ENCODE data around the gene AMN.

- TF ChIP-seq ZBTB33 (IDR thresholded peaks at IDR 0.05; ENCODE audit: borderline replicate concordance, low read depth) (no peak), YY1 (IDR thresholded peaks at IDR 0.05; ENCODE audit: low read depth) (no peak), RCOR1 (IDR thresholded peaks at IDR 0.05; ENCODE audit: low read length) (no peak), EZH2phosphoT487 (IDR thresholded peaks at IDR 0.05; ENCODE audit: borderline replicate concordance, low read depth) (no peak), POLR2AphosphoS5 (IDR thresholded peaks at IDR 0.05; ENCODE audit: low read depth, low read length) (no peak), CTCF (IDR thresholded peaks at IDR 0.05) (no peak), ELF1 (IDR thresholded peaks at IDR 0.05) (no peak), SMC3 (IDR thresholded peaks at IDR 0.05; ENCODE audit: low read depth, low read length) (no peak), RXRA (IDR thresholded peaks at IDR 0.05; ENCODE audit: borderline replicate concordance, low read depth) (no peak), FOXM1 (IDR thresholded peaks at IDR 0.05; ENCODE audit: low read depth) (no peak), RAD21 (IDR thresholded peaks at IDR 0.05; ENCODE audit: low read length) (no peak), MEF2A (IDR thresholded peaks at IDR 0.05; ENCODE audit: borderline replicate concordance, low read depth) (no peak), NFIC (IDR thresholded peaks at IDR 0.05; ENCODE audit: borderline replicate concordance) (no peak)
Observed at GRCh38 chr14:102944448-102945330, 22.2 kb downstream of the AMN start.
